Uterus (tissue), 2 donors: ENCODE measurements around the gene ADAP1.

ENCODE experiments used
- POLR2A ChIP-seq, 2 donors: fragments of 450-650 bp; IDR thresholded peaks; one replicate each; pipeline ENCODE4 v1.6.1; 2016; ENCODE audit warnings: antibody characterized with exemption in 2 of 2, mild to moderate bottlenecking in 1 of 2, moderate library complexity in 1 of 2
- TF ChIP-seq, protein P1 (sequence below), 4 experiments: fragments of 200-600 bp in 2 of 4; fragments of 450-650 bp in 2 of 4; sonication (generic) in 2 of 4; IDR thresholded peaks; one replicate each; pipeline ENCODE4 v1.5.1; 2016 to 2019; ENCODE audit warnings: antibody characterized with exemption in 4 of 4, mild to moderate bottlenecking in 2 of 4, moderate library complexity in 1 of 4

DNA sequence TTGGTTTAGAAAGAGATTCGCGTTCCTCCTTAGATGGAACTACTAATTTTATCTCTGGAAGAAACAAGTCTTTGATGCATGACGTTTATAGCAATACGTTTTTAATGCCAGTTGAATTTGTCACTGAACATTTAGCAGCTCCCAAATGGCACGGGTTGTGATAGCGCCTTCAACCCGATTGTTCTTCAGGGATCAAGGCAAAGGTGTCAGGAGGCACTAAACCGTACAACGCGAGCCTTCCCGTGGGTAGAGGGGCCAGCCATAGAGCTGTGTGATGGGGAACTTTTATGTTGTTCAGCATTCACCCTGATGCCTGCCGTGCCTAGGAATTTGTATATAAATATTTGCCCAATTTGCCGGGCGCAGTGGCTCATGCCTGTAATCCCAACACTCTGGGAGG, 74.8 kb downstream of the ADAP1 start:
- TF ChIP-seq, protein P1, sequence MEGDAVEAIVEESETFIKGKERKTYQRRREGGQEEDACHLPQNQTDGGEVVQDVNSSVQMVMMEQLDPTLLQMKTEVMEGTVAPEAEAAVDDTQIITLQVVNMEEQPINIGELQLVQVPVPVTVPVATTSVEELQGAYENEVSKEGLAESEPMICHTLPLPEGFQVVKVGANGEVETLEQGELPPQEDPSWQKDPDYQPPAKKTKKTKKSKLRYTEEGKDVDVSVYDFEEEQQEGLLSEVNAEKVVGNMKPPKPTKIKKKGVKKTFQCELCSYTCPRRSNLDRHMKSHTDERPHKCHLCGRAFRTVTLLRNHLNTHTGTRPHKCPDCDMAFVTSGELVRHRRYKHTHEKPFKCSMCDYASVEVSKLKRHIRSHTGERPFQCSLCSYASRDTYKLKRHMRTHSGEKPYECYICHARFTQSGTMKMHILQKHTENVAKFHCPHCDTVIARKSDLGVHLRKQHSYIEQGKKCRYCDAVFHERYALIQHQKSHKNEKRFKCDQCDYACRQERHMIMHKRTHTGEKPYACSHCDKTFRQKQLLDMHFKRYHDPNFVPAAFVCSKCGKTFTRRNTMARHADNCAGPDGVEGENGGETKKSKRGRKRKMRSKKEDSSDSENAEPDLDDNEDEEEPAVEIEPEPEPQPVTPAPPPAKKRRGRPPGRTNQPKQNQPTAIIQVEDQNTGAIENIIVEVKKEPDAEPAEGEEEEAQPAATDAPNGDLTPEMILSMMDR (IDR thresholded peaks at IDR 0.05), result no peak
- TF ChIP-seq POLR2A (IDR thresholded peaks at IDR 0.05), result no peak
